Effector CD4-positive, alpha-beta T cell (primary cell): ENCODE measurements around the gene REV3L.

ENCODE experiments used
- DNase-seq: peaks from one replicate; pipeline ENCODE4 v3.0.0-alpha.2; 2020

The REV3L gene

GRCh38 chr6:111468329-111469012 is 14.5 kb downstream of the REV3L start:
- no peak for DNase-seq

GRCh38 chr6:111464184-111464583 is 18.8 kb downstream of the REV3L start:
- DNase-seq = no peak

- DNase-seq = no peak
Observed at GRCh38 chr6:111462770-111463391, 20.1 kb downstream of the REV3L start.

GRCh38 chr6:111461860-111462259 is 21.2 kb downstream of the REV3L start:
- DNase-seq = no peak

- no peak for DNase-seq
Observed at GRCh38 chr6:111458670-111459232, 24.3 kb downstream of the REV3L start.

- DNase-seq = no peak
Observed at GRCh38 chr6:111456208-111456607, 26.8 kb downstream of the REV3L start.

- DNase-seq = no peak
Observed at GRCh38 chr6:111450636-111451035, 32.4 kb downstream of the REV3L start.

- no peak for DNase-seq
Observed at GRCh38 chr6:111450087-111450486, 32.9 kb downstream of the REV3L start.

GRCh38 chr6:111449129-111449528 is 33.9 kb downstream of the REV3L start:
- DNase-seq = no peak

GRCh38 chr6:111447051-111447450 is 36.0 kb downstream of the REV3L start:
- no peak for DNase-seq

- no peak for DNase-seq
Observed at GRCh38 chr6:111445861-111446267, 37.2 kb downstream of the REV3L start.

GRCh38 chr6:111444794-111445193 is 38.2 kb downstream of the REV3L start:
- no peak for DNase-seq

GRCh38 chr6:111441678-111442243 is 41.3 kb downstream of the REV3L start:
- DNase-seq = no peak

GRCh38 chr6:111439171-111439570 is 43.8 kb downstream of the REV3L start:
- no peak for DNase-seq

- no peak for DNase-seq
Observed at GRCh38 chr6:111437573-111437972, 45.4 kb downstream of the REV3L start.

- no peak for DNase-seq
Observed at GRCh38 chr6:111432511-111432910, 50.5 kb downstream of the REV3L start.

- no peak for DNase-seq
Observed at GRCh38 chr6:111430605-111431376, 52.2 kb downstream of the REV3L start.

- DNase-seq = no peak
Observed at GRCh38 chr6:111429571-111429970, 53.4 kb downstream of the REV3L start.

- DNase-seq = no peak
Observed at GRCh38 chr6:111428811-111429210, 54.2 kb downstream of the REV3L start.

- no peak for DNase-seq
Observed at GRCh38 chr6:111427341-111428116, 55.5 kb downstream of the REV3L start.

GRCh38 chr6:111423960-111424846 is 58.8 kb downstream of the REV3L start:
- DNase-seq = no peak
